ENCODE results near the gene ADGRD1.

ADGRD1 gene

DNA sequence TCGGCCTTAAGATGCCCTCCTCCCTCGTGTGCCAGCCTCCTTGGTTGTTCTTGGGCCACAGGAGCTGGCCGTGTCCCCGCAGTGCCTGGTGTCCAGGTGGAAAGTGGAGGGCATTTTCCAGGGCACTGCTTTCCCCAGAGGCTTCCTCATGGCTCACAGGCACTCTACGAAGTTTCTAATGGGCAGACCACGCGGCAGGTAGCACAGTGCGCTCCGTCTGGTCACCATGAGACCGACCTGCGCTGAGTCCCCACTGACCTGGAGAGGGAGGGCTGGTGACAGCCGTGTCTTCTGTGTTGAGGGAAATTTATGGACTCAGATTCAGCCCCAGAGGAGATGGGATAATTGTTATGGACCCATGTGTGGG is 186.3 kb downstream of the ADGRD1 start:
- H3K4me3 ChIP-seq (ENCODE audit: low read length), result no peak overlapping the region
- TF ChIP-seq ZNF274 (IDR thresholded peaks at IDR 0.05; ENCODE audit: low read depth, low read length), result no peak

DNA sequence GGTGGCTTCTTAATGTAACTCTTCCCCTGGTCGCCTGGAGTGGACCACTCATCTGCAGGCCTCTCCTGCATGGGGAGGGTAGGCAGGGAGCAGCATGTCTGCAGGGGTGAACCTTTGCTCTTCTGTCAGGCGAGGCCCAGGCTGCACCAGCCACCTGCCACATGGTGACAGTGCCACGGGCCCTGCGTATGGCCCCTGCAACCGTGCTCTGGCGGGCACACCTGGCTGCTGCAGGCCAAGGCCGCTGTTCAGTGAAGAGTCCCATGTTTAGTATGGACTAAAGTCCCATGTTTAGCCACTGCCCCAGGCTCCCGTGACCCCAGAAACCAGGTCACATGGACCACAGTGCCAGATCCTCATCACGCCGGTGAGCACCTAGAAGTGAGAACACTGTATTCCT is 187.0 kb downstream of the ADGRD1 start:
- TF ChIP-seq ZNF274 (IDR thresholded peaks at IDR 0.05; ENCODE audit: low read depth, low read length), result no peak
- H3K4me3 ChIP-seq (ENCODE audit: low read length), result no peak overlapping the region

DNA sequence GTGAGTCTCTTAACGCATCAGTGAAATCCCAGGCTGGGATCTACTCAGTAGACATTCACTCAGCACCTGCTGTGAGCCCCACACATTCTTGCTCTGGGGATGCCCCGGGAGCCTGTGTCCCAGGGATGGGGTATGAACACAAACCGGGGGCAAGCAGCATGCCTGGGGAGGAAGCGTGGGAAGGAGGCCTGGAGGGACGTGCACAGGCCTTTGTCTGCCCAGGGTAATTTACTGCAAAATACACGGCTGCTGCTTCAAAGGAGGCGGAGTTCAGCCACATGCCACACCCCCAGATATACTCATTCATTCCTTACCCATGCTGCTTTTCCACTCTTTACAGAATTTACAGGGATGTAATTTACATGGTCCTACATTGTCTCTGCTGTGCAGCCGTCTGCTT is 187.8 kb downstream of the ADGRD1 start:
- H3K4me3 ChIP-seq (ENCODE audit: low read length), result no peak overlapping the region
- no peak for TF ChIP-seq ZNF274 (IDR thresholded peaks at IDR 0.05; ENCODE audit: low read depth, low read length)

GRCh38 chr12:131142891-131143657 is 189.4 kb downstream of the ADGRD1 start:
- H3K4me3 ChIP-seq (ENCODE audit: low read length), result no peak overlapping the region
- no peak for TF ChIP-seq ZNF274 (IDR thresholded peaks at IDR 0.05; ENCODE audit: low read depth, low read length)

DNA sequence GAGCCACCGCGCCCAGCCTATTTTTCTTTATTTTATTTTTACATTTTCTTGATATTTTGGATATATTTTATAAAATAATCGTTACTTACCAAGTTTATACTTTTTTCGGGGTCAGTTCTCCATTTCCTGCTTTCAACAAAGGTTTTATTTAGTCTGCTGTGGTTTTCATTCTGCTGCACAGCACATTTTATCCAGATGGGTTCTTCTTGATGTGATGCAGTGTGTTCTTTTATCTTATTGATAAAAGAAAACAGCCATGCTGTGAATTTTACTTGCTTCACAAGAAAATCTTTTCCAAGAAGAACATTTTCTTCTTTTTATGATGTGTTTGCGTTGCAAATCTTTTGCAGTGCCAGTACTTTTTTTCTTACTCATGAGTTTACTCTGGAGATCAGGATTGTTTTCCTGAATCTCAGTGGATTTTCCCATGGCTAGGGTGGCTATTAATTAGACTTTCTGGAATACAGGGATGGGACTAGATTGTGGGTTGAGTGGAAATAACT is 192.5 kb downstream of the ADGRD1 start:
- no peak for TF ChIP-seq ZNF274 (IDR thresholded peaks at IDR 0.05; ENCODE audit: low read depth, low read length)
- H3K4me3 ChIP-seq (ENCODE audit: low read length), result no peak overlapping the region

GRCh38 chr12:131147293-131147692 is 193.6 kb downstream of the ADGRD1 start:
- TF ChIP-seq ZNF274 (IDR thresholded peaks at IDR 0.05; ENCODE audit: low read depth, low read length), result no peak
- no peak overlapping the region for H3K4me3 ChIP-seq (ENCODE audit: low read length)

- TF ChIP-seq ZNF274 (IDR thresholded peaks at IDR 0.05; ENCODE audit: low read depth, low read length), result no peak
- no peak overlapping the region for H3K4me3 ChIP-seq (ENCODE audit: low read length)
Observed at GRCh38 chr12:131147894-131148293, 194.2 kb downstream of the ADGRD1 start.

DNA sequence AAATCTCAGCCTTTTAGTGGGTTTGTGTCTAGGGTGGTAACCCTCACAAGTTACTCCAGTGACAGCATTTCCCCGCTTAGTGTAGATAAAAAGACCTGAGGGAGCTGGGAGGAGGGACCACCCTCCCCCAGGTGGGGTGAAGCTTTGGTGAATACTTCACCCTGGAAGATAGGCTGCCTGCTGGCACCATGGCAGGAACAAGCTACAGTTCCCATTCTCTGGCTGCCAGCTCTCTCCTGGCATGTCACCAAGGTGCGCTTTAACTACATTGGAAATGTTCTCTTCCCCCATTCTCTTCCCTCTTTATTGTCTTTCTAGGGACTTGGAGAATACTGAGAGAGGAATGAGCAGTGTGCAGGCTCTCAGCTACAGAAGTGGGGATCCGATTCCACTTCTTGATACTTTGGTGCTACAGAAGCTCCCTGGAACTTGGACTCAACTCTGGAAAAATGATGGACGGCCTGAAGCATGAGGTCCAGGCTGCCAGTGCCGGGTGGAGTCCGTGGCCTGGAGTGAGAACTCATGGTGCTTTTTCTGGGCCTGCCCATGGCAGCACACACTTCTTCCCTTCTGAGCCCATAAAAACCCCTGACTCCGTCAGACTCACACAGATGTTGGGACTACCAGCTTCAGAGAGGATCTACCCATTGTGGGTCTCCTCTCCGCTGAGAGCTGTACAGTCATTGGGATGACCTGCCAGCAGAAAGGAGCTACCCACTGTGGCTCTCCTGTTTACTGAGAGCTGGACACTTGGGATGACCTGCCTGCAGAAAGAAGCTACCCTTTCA is 198.0 kb downstream of the ADGRD1 start:
- TF ChIP-seq ZNF274 (IDR thresholded peaks at IDR 0.05; ENCODE audit: low read depth, low read length), result no peak
- no peak overlapping the region for H3K4me3 ChIP-seq (ENCODE audit: low read length)

DNA sequence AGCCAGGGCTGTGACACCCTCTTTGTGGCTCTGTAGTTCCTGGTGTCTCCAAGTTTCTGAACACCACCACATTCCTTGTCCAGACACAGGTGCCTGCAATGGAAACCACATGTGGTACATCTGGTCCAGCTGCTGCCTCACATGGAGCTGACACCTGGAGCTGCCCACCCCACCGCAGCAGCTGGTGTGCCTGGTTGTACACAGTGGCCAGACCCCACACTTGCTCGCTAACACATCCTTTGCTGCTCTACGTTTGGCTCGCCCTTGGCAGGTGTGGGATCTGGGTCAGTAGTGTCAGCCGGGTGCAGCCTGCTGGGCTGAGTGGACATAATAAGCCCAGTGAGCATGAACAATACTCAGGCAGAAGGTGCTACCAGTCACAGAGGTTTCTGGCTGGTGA is 198.9 kb downstream of the ADGRD1 start:
- TF ChIP-seq ZNF274 (IDR thresholded peaks at IDR 0.05; ENCODE audit: low read depth, low read length), result no peak
- H3K4me3 ChIP-seq (ENCODE audit: low read length), result no peak overlapping the region

DNA sequence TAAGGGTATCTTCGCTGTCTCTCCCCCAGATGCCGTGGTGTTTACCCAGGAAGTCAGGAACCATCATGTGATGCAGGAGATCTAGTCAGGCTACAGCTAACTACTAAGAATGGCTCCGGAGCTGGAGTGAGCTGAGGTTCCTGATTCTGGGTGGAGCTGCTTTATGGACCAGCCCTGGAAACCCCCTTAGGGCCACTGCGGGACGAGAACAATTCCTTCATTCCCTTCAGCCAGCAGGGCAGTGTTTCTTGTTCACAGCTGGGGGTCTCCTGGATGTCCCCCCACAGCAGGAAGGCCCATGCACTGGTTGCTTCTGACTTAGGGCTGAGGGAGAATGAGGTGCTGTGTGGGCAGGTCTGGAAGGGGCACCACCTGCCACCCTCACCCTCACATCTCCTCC is 199.3 kb downstream of the ADGRD1 start:
- no peak overlapping the region for H3K4me3 ChIP-seq (ENCODE audit: low read length)
- no peak for TF ChIP-seq ZNF274 (IDR thresholded peaks at IDR 0.05; ENCODE audit: low read depth, low read length)

DNA sequence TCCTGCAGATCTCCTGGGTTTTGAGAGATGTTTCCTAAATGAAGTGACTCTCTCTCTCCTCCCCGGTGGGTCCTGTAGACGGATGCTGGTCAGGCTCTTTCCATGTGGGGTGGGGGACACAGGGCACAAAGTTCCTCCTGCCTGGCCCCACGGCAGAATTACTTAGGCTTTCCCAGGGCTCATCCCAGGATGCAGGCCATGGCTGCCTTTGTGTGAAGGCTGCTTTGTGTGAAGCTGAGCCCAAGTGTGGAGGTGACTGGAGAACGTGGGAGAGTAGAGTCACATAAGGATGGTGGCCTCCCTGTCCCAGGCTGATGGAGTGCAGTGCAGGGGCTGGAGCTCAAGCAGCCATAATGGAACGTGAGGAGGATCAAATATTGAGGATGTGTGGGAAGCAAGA is 200.2 kb downstream of the ADGRD1 start:
- no peak for TF ChIP-seq ZNF274 (IDR thresholded peaks at IDR 0.05; ENCODE audit: low read depth, low read length)
- H3K4me3 ChIP-seq (ENCODE audit: low read length), result no peak overlapping the region

DNA sequence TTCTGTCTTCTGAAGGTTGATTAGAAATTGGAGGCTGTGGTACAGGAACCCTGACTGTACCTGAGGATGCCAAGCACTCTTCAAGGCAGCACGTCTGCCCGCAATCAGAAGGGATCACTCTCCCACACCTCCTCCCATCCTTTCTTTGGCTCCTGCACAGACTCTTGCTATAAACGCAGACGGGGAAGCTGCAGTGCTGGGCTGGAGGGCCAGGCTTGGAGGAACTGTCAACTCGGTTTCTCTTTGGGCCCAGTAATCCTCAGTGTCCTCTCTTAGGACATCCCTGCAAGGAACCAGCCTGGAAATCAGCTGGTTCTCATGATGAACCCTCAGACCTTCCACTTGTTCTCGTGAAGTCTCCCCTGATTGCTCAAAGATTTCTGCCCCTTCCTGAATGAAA is 201.4 kb downstream of the ADGRD1 start:
- TF ChIP-seq ZNF274 (IDR thresholded peaks at IDR 0.05; ENCODE audit: low read depth, low read length), result no peak
- H3K4me3 ChIP-seq (ENCODE audit: low read length), result no peak overlapping the region

DNA sequence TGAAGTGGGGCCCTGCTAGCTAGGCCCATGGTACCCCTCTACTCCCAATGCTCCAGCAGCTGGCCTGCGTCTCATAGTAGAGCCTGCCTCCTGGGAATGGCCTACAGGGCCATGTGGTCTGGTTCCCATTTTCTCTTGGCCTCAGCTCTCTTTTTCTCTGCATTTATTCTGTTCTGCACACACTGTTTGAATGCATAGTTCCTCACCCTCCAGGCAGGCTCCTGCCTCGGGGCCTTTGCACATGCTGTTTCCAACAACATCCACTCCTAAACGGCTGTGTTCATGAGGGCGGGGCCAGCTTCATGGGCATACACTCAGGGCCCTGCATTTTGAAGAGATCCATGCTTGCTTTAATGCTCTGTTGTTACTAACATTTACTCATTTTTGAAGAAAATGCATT is 204.0 kb downstream of the ADGRD1 start:
- TF ChIP-seq ZNF274 (IDR thresholded peaks at IDR 0.05; ENCODE audit: low read depth, low read length), result no peak
- H3K4me3 ChIP-seq (ENCODE audit: low read length), result no peak overlapping the region

GRCh38 chr12:131159660-131160059 is 206.0 kb downstream of the ADGRD1 start:
- no peak for TF ChIP-seq ZNF274 (IDR thresholded peaks at IDR 0.05; ENCODE audit: low read depth, low read length)
- H3K4me3 ChIP-seq (ENCODE audit: low read length), result no peak overlapping the region

- H3K4me3 ChIP-seq (ENCODE audit: low read length), result no peak overlapping the region
- no peak for TF ChIP-seq ZNF274 (IDR thresholded peaks at IDR 0.05; ENCODE audit: low read depth, low read length)
Observed at GRCh38 chr12:131162113-131162512, 208.4 kb downstream of the ADGRD1 start.
